OCI-LY1 (cell line): ENCODE results near the gene STX11.

Source experiments
- H2AFZ ChIP-seq: fragments of 200-600 bp; sonication (generic), shearing (Covaris generic); 2 replicates; pipeline ENCODE4 v1.6.0; 2014; ENCODE audit warnings: antibody characterized with exemption, mild to moderate bottlenecking, low read length
- H3F3A ChIP-seq: fragments of 200-600 bp; sonication (generic), shearing (Covaris generic); 2 replicates; pipeline ENCODE4 v1.6.0; 2014; ENCODE audit warnings: mild to moderate bottlenecking, antibody characterized with exemption, low read length, moderate library complexity; ENCODE audit not compliant: insufficient read depth
- H3K27ac ChIP-seq: fragments of 200-600 bp; sonication (generic); 2 replicates; pipeline ENCODE4 v1.5.1; 2014; ENCODE audit warnings: low read length, mixed run types, mild to moderate bottlenecking, low read depth; ENCODE audit not compliant: poor library complexity, severe bottlenecking
- H3K27me3 ChIP-seq: fragments of 200-600 bp; sonication (generic); 2 replicates; pipeline ENCODE4 v1.6.0; 2014; ENCODE audit warnings: antibody characterized with exemption, mild to moderate bottlenecking, low read length, moderate library complexity; ENCODE audit not compliant: insufficient read depth
- H3K36me3 ChIP-seq: fragments of 200-600 bp; sonication (generic); 2 replicates; pipeline ENCODE4 v1.6.1; 2014; ENCODE audit warnings: mild to moderate bottlenecking, antibody characterized with exemption, low read length, moderate library complexity, mixed read lengths; ENCODE audit not compliant: insufficient read depth
- H3K4me1 ChIP-seq: fragments of 200-600 bp; sonication (generic); 2 replicates; pipeline ENCODE4 v1.5.1; 2014; ENCODE audit warnings: mild to moderate bottlenecking, low read length, moderate library complexity; ENCODE audit not compliant: insufficient read depth, severe bottlenecking
- H3K4me2 ChIP-seq: fragments of 200-600 bp; sonication (generic), shearing (Covaris generic); 2 replicates; pipeline ENCODE4 v1.6.1; 2014; ENCODE audit warnings: low read length
- H3K4me3 ChIP-seq: fragments of 200-600 bp; sonication (generic); 2 replicates; pipeline ENCODE4 v1.5.1; 2014; ENCODE audit warnings: low read length, low read depth, mild to moderate bottlenecking, mixed read lengths; ENCODE audit not compliant: poor library complexity, severe bottlenecking
- H3K79me2 ChIP-seq: fragments of 200-600 bp; shearing (Covaris generic); 2 replicates; pipeline ENCODE4 v1.6.1; 2016; ENCODE audit warnings: mixed run types, low read length, mixed read lengths; ENCODE audit not compliant: insufficient read depth
- H3K9ac ChIP-seq: fragments of 200-600 bp; sonication (generic), shearing (Covaris generic); 2 replicates; pipeline ENCODE4 v1.6.1; 2014; ENCODE audit warnings: mild to moderate bottlenecking, low read length, mixed read lengths
- H3K9me2 ChIP-seq: fragments of 200-600 bp; sonication (generic), shearing (Covaris generic); 2 replicates; pipeline ENCODE4 v1.6.1; 2014; ENCODE audit warnings: low read depth, mild to moderate bottlenecking, low read length, mixed read lengths
- H3K9me3 ChIP-seq: fragments of 200-600 bp; shearing (Covaris generic); 2 replicates; pipeline ENCODE4 v1.6.1; 2014; ENCODE audit warnings: low read length, mixed read lengths
- H4K20me1 ChIP-seq: fragments of 200-600 bp; sonication (generic), shearing (Covaris generic); 2 replicates; pipeline ENCODE4 v1.6.0; 2016; ENCODE audit warnings: mild to moderate bottlenecking, low read length; ENCODE audit not compliant: insufficient read depth
- CTCF ChIP-seq: fragments of 200-600 bp; sonication (generic), shearing (Covaris generic); IDR thresholded peaks from 2 replicates; pipeline ENCODE4 v1.5.1; 2017; ENCODE audit warnings: mild to moderate bottlenecking, antibody characterized with exemption, low read length, moderate library complexity, mixed read lengths
- EZH2 ChIP-seq: fragments of 200-600 bp; sonication (generic), shearing (Covaris generic); IDR thresholded peaks from 2 replicates; pipeline ENCODE4 v1.8.0; 2017; ENCODE audit warnings: borderline replicate concordance, mixed run types, mild to moderate bottlenecking, antibody characterized with exemption, low read length, moderate library complexity, mixed read lengths

Gene STX11

GRCh38 chr6:144159742-144160141, 9.4 kb downstream of the STX11 start:
- no peak for TF ChIP-seq EZH2
- TF ChIP-seq CTCF, result no peak
- Histone ChIP-seq H3K27ac (no peak overlapping the region), H2AFZ (no peak overlapping the region), H4K20me1 (no peaks in the 10 kb centered on the region), H3K27me3 (no peaks in the 10 kb centered on the region), H3K9me2 (no peaks in the 10 kb centered on the region), H3K9ac (no peak overlapping the region), H3K4me3 (no peak overlapping the region), H3K36me3 (no peaks in the 10 kb centered on the region), H3K9me3 (no peaks in the 10 kb centered on the region), H3K4me1 (no peaks in the 10 kb centered on the region), H3K79me2 (no peaks in the 10 kb centered on the region), H3F3A (no peaks in the 10 kb centered on the region), H3K4me2 (no peak overlapping the region)

- no peak overlapping the region for H3K4me2 ChIP-seq
- H3K4me1 ChIP-seq, result no peaks in the 10 kb centered on the region
- H3F3A ChIP-seq, result no peaks in the 10 kb centered on the region
- no peaks in the 10 kb centered on the region for H3K36me3 ChIP-seq
- H3K4me3 ChIP-seq, result no peak overlapping the region
- no peak overlapping the region for H2AFZ ChIP-seq
- no peak overlapping the region for H3K27ac ChIP-seq
- no peaks in the 10 kb centered on the region for H4K20me1 ChIP-seq
- H3K27me3 ChIP-seq, result no peaks in the 10 kb centered on the region
- no peak overlapping the region for H3K9ac ChIP-seq
- no peaks in the 10 kb centered on the region for H3K9me3 ChIP-seq
- no peaks in the 10 kb centered on the region for H3K79me2 ChIP-seq
- no peaks in the 10 kb centered on the region for H3K9me2 ChIP-seq
- TF ChIP-seq EZH2 (no peak), CTCF (no peak)
These were observed 10.2 kb downstream of the STX11 start for GRCh38 chr6:144160431-144161005.

GRCh38 chr6:144161975-144162374, 11.7 kb downstream of the STX11 start:
- no peaks in the 10 kb centered on the region for H3F3A ChIP-seq
- H3K27me3 ChIP-seq, result no peaks in the 10 kb centered on the region
- H3K4me1 ChIP-seq, result no peaks in the 10 kb centered on the region
- H3K9ac ChIP-seq, result no peak overlapping the region
- H3K9me2 ChIP-seq, result no peaks in the 10 kb centered on the region
- H3K27ac ChIP-seq, result no peak overlapping the region
- no peak overlapping the region for H3K4me2 ChIP-seq
- no peaks in the 10 kb centered on the region for H4K20me1 ChIP-seq
- H3K79me2 ChIP-seq, result no peaks in the 10 kb centered on the region
- TF ChIP-seq EZH2 (no peak), CTCF (no peak)
- H2AFZ ChIP-seq, result no peak overlapping the region
- no peak overlapping the region for H3K4me3 ChIP-seq
- H3K9me3 ChIP-seq, result no peaks in the 10 kb centered on the region
- H3K36me3 ChIP-seq, result no peaks in the 10 kb centered on the region
